Keratinocyte (primary cell): ENCODE measurements around the gene C1QBP. TPM values are rescaled to one million over a fixed set of nuclear protein-coding genes. Genes with fewer than 3 reads are reported as not detected.

Experiments
- DNase-seq: peaks from one replicate; pipeline ENCODE4 v3.0.0-alpha.2; 2011; ENCODE audit warnings: low read depth, missing footprints, low spot score
- FAIRE-seq: peaks from 2 replicates; lab custom pipeline; 2011; peaks lifted over from hg19 to GRCh38; lab: Jason Lieb, UNC
- H2AFZ ChIP-seq: 2 replicates; pipeline ENCODE4 v1.6.0; 2012; ENCODE audit warnings: low read length, control low read depth, inconsistent platforms; ENCODE audit not compliant: control insufficient read depth
- H3K27ac ChIP-seq: 2 replicates; pipeline ENCODE4 v1.5.1; 2011; ENCODE audit warnings: low read length; ENCODE audit not compliant: control insufficient read depth, insufficient read depth
- H3K27me3 ChIP-seq: 3 replicates; pipeline ENCODE4 v1.6.0; 2011; ENCODE audit warnings: low read length; ENCODE audit not compliant: control insufficient read depth, insufficient read depth; ENCODE audit errors: extremely low read depth
- H3K36me3 ChIP-seq, 2 experiments: 2 replicates in 1 of 2; 3 replicates in 1 of 2; pipeline ENCODE4 v1.5.1; 2011; ENCODE audit warnings: low read length in 2 of 2, mild to moderate bottlenecking in 1 of 2; ENCODE audit not compliant: control insufficient read depth in 2 of 2, insufficient read depth in 2 of 2; ENCODE audit errors: extremely low read depth in 1 of 2
- H3K4me1 ChIP-seq: 3 replicates; pipeline ENCODE4 v1.5.1; 2011; ENCODE audit warnings: low read length; ENCODE audit not compliant: control insufficient read depth, insufficient read depth; ENCODE audit errors: extremely low read depth
- H3K4me2 ChIP-seq: 3 replicates; pipeline ENCODE4 v1.6.0; 2011; ENCODE audit warnings: low read depth, low read length; ENCODE audit not compliant: control insufficient read depth, insufficient read depth; ENCODE audit errors: extremely low read depth
- H3K4me3 ChIP-seq, 3 experiments: fragments of 200-600 bp in 1 of 3; sonication (generic) in 1 of 3; 2 replicates in 2 of 3; 3 replicates in 1 of 3; pipeline ENCODE4 v1.5.1; 2011 to 2016; ENCODE audit warnings: low read length in 3 of 3, mild to moderate bottlenecking in 3 of 3, control low read depth in 2 of 3, inconsistent platforms in 1 of 3, low read depth in 1 of 3, mixed read lengths in 1 of 3, mixed run types in 1 of 3, moderate library complexity in 1 of 3; ENCODE audit not compliant: control insufficient read depth in 2 of 3, insufficient read depth in 2 of 3; ENCODE audit errors: extremely low read depth in 1 of 3
- H3K79me2 ChIP-seq: 2 replicates; pipeline ENCODE4 v1.6.0; 2012; ENCODE audit warnings: low read length; ENCODE audit not compliant: control insufficient read depth, insufficient read depth
- H3K9ac ChIP-seq: 3 replicates; pipeline ENCODE4 v1.6.0; 2011; ENCODE audit warnings: low read length; ENCODE audit not compliant: control insufficient read depth, insufficient read depth; ENCODE audit errors: extremely low read depth
- H3K9me1 ChIP-seq: 3 replicates; pipeline ENCODE4 v1.6.0; 2011; ENCODE audit warnings: low read length; ENCODE audit not compliant: control insufficient read depth, insufficient read depth; ENCODE audit errors: extremely low read depth
- H3K9me3 ChIP-seq: 2 replicates; pipeline ENCODE4 v1.5.1; 2012; ENCODE audit warnings: low read depth, low read length; ENCODE audit not compliant: control insufficient read depth
- H4K20me1 ChIP-seq: 3 replicates; pipeline ENCODE4 v1.6.0; 2011; ENCODE audit warnings: low read length; ENCODE audit not compliant: control insufficient read depth, insufficient read depth; ENCODE audit errors: extremely low read depth
- EZH2 ChIP-seq: IDR thresholded peaks from one replicate; pipeline ENCODE4 v1.6.1; 2012; ENCODE audit warnings: inconsistent platforms, mild to moderate bottlenecking, low read length, moderate library complexity
- dilution Hi-C: fragments of 300-500 bp; cut with MboI; formaldehyde crosslinking; loops from one replicate; pipeline ENCODE4 v1.7.0; 2020; ENCODE audit warnings: low sequenced_read_pairs; ENCODE audit not compliant: extremely low pct_ligation_motif_present
- polyA plus RNA-seq, 5 experiments: library from polyadenylated mRNA; depleted of rRNA in 3 of 5; stranded (reverse) in 3 of 5; stranded (forward) in 1 of 5; unstranded in 1 of 5; fragments of >200 nt; gene quantifications; 1 replicate in 1 of 5; 2 replicates in 3 of 5; 3 replicates in 1 of 5; pipeline versions ENCODE4 v1.2.1 to v1.2.3, GENCODE V29; 2011 to 2012; ENCODE audit warnings: missing spikeins in 2 of 5, low read depth in 1 of 5, low replicate concordance in 1 of 5
- TF ChIP-seq, protein P1 (sequence below), 3 experiments: IDR thresholded peaks in 1 of 3; conservative IDR thresholded peaks in 1 of 3; optimal IDR thresholded peaks in 1 of 3; 2 replicates in 2 of 3; 3 replicates in 1 of 3; pipeline versions ENCODE3 to v1.5.1; 2011; ENCODE audit warnings: low read length in 3 of 3, mild to moderate bottlenecking in 3 of 3, moderate library complexity in 2 of 3, control low read depth in 1 of 3, inconsistent platforms in 1 of 3; ENCODE audit not compliant: insufficient read depth in 2 of 3; ENCODE audit errors: extremely low read depth in 1 of 3

C1QBP gene
- polyA plus RNA-seq, 1 donor (not counting 4 experiments of a cell fraction or from before 2014, with no cell fraction given) = 431 TPM

DNA sequence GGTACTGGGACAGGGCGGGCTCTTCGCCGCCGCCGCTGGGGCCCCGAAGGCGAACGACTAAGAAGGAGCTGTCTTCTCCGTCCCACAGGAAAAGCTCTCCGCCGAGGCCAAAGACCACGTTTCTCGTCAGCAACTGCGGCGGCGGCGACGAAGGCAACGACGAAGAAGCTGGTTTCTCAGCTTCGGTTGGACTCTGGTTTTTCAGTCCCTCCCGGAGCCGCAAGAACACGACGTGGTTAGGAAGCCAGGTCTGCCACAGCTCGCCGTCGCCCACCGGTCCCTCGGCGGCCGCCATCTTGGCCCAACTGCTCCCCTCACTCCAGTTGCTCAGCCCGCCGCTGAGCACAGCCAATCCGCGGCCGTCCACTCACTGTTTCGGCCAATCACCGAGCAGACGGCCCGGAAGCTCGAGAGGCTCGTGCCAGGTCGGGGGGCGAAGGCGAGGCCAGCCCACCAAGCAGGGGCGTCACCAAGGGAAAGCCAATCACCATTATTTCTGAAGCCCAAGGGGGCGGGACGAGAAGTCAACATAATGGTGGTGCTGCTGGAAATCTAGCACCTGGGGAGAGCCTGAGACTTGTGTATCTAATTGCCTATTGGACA is 19.5 kb downstream of the C1QBP start, which contains the start of gene NUP88:
Gene NUP88, minus strand, starts transcription at position 307 of the 603 bp plus-strand sequence. Its CDS starts 12 bp downstream, at position 295.
- H3K36me3 ChIP-seq = peaks cover 3 to 22% of the 10 kb centered on the region in 2 experiments
- peak within 1 kb of the TSS; percentile 98 for H3K4me2 ChIP-seq
- H3K9me1 ChIP-seq = no peaks in the 10 kb centered on the region
- H3K27ac ChIP-seq = peak within 1 kb of the TSS; percentile 99
- dilution Hi-C loops = no loop called here
- H2AFZ ChIP-seq = peak within 1 kb of the TSS; percentile 99
- peaks cover 40% of the 10 kb centered on the region for H3K4me1 ChIP-seq
- no peaks in the 10 kb centered on the region for H3K27me3 ChIP-seq
- H3K9me3 ChIP-seq = no peaks in the 10 kb centered on the region
- no peak for TF ChIP-seq EZH2
- TF ChIP-seq, protein P1, sequence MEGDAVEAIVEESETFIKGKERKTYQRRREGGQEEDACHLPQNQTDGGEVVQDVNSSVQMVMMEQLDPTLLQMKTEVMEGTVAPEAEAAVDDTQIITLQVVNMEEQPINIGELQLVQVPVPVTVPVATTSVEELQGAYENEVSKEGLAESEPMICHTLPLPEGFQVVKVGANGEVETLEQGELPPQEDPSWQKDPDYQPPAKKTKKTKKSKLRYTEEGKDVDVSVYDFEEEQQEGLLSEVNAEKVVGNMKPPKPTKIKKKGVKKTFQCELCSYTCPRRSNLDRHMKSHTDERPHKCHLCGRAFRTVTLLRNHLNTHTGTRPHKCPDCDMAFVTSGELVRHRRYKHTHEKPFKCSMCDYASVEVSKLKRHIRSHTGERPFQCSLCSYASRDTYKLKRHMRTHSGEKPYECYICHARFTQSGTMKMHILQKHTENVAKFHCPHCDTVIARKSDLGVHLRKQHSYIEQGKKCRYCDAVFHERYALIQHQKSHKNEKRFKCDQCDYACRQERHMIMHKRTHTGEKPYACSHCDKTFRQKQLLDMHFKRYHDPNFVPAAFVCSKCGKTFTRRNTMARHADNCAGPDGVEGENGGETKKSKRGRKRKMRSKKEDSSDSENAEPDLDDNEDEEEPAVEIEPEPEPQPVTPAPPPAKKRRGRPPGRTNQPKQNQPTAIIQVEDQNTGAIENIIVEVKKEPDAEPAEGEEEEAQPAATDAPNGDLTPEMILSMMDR (optimal IDR thresholded peaks at IDR 0.05 in 1 of 3, IDR thresholded peaks at IDR 0.05 in 1 of 3, conservative IDR thresholded peaks at IDR 0.05 in 1 of 3; ENCODE audit: extremely low read depth in 1 of 3, insufficient read depth in 2 of 3, low read length in 3 of 3) = no peak
- DNase-seq (peak; percentile 70), FAIRE-seq (no peak)
- H4K20me1 ChIP-seq = no peaks in the 10 kb centered on the region
- peaks cover 52% of the 10 kb centered on the region for H3K79me2 ChIP-seq
- peak within 1 kb of the TSS; percentile 99 for H3K9ac ChIP-seq
- H3K4me3 ChIP-seq = peak within 1 kb of the TSS; percentile 68 to 99 (median 98)

DNA sequence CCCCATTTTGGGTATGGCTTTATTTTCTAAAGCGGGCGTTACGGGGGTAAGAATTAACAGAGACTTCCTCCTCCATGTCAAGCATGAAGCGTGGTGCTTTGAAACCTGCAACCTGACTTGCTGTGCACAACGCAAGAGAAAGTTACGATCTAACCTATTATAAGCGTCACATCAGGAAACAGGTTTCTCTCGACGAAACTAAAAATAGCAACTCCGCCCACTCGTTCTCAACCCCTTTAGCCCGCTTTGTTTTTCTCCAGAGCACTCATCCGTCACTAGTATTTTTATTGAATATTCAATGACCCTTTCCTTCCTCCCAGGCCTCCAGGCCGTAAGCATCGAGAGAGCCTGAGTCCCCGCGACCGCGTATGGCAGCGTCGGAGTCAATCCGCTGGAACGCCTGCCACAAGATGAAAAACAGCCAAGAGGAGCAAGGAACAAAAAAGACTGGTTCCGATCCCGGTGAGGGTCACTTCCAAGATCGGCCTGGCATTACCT is 20.0 kb downstream of the C1QBP start:
- Histone ChIP-seq H3K4me1 (peaks cover 44% of the 10 kb centered on the region), H3K9ac (peak overlapping the region; percentile 99), H3K9me3 (no peaks in the 10 kb centered on the region), H3K4me2 (peak overlapping the region; percentile 98), H3K9me1 (no peaks in the 10 kb centered on the region), H3K27ac (peak overlapping the region; percentile 99), H3K27me3 (no peaks in the 10 kb centered on the region), H3K4me3 (peak overlapping the region; percentile 68 to 99 (median 98)), H3K79me2 (peaks cover 52% of the 10 kb centered on the region), H3K36me3 (peaks cover 3 to 16% of the 10 kb centered on the region in 2 experiments), H4K20me1 (no peaks in the 10 kb centered on the region), H2AFZ (peak overlapping the region; percentile 99)
- TF ChIP-seq EZH2 = no peak
- TF ChIP-seq, protein P1 (optimal IDR thresholded peaks at IDR 0.05 in 1 of 3, IDR thresholded peaks at IDR 0.05 in 1 of 3, conservative IDR thresholded peaks at IDR 0.05 in 1 of 3; ENCODE audit: extremely low read depth in 1 of 3, insufficient read depth in 2 of 3, low read length in 3 of 3) = no peak
- no peak for DNase-seq
- dilution Hi-C loops = no loop called here
- peak; percentile 32 for FAIRE-seq
